Hair follicle dermal papilla cell (primary cell): Measurements from ENCODE around the gene FDXACB1. TPM values are rescaled to one million over a fixed set of nuclear protein-coding genes. Genes with fewer than 3 reads are reported as not detected.

Source experiments
- small RNA-seq: library from RNA; depleted of rRNA; stranded (forward); fragments of <200 nt; gene quantifications from one replicate; pipeline ENCODE3, GENCODE V24; 2012
- total RNA-seq: library from RNA; depleted of rRNA; stranded (reverse); fragments of >200 nt; gene quantifications from 2 replicates; pipeline ENCODE4 v1.2.3, GENCODE V29; 2012

FDXACB1 gene, protein sequence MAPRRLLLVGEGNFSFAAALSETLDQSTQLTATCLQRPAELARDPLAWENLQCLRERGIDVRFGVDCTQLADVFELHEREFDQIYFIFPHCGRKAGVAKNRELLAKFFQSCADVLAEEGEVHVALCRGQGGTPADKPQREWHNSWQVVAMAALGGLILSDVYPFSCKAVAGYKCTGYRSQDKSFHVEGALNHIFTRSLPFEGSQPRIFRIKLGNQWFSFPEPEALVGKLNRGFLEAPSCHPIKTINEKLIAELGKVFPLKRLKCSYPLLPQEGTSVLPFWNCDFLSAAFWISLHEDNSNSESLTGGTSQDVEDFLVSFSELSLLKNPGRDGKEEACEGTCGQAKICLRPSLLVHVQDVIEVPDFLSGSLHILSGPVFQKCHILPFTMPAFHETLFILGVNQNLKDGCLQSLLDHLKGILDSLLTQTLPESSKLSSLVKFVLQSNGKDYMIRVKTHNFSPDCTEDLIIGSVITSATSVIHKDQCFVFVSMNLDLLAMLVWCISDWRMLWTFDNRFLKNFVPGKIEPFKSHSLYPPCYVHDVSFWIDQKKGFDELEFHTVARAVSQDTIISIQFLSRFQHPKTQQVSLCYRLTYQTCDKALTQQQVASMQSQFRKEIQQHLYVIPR
- total RNA-seq, result 2.1 and 2.4 TPM in 2 replicates

DNA sequence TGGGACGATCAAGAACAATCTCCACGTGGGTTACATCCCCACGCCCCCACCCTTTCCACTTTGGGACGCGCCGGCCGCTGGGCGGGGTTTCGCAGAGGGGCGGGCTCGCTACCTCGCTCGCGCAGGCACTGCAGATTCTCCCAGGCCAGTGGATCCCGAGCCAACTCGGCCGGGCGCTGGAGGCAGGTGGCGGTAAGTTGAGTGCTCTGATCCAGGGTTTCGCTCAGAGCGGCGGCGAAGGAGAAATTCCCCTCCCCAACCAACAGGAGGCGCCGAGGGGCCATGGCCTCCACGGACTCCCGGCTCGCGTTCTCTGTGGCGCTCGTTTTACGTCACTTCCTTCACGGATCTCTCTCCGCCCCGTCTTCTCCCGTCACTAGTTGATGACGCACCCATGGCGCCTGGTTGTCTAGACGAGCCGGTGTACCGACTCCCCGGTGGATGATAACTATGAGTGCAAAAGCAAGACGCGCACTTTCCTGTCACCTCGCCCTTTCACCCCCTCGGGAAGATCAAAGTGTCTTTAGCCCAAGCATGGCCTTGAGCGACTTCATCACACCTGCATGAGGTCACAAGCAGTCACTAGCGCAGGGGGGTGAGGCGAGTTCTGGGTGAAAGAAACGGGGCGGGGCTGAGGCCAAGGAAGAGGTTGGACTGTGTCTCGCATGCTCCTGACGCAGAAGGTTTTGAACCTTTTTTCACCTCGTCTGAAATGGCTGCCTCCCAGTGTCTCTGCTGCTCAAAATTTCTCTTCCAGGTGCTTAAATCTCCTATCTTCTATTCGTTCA, at the start of gene FDXACB1, which contains the start of gene CFAP68:
TSS of gene FDXACB1 (minus strand) at position 317 of the 788 bp plus-strand sequence. CDS start at position 284, 33 bp downstream.
TSS of gene CFAP68 (plus strand) at position 693 of the 788 bp plus-strand sequence. CDS start at position 713, 20 bp downstream.

DNA sequence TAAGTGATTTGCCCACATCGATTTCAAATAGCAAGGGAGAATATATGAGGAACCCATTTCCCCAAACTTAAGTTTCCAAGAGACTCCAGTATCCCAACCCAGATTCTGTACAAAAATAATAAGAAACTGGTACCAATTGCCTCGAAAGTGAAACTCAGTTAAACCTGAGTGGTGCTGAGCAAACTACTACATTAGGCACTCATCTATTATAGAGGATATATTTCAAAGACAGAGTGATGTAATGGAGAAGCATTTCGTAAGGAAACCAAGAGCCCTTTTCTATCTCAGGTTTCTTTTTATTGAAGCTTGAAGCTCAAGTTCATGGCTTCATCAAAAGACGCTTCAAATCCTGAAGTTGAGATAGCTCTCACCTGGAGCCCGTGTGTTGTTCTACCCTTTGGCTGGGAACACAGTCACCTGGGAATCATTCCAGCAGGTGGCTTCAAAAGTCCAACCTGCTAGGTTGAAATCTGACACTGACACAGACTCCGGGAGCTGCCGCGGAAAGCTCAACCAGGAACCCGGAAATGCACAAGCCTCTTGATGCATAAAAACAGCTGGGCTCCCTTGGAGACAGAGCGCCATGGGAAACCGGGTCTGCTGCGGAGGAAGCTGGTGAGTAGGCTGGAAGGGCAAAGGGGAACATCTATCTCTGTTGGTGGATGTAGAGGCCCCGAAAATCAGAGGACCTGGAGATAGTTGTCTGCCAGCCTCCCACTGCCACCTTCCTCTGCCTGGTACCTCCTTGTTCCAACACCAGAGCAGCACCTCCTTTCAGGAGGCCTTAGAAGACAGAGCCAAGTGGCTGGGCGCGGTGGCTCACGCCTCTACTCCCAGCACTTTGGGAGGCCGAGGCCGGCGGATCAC, 39.7 kb upstream of the FDXACB1 start, which contains the start of gene C11orf52:
TSS of gene C11orf52 (plus strand) at position 524 of the 867 bp plus-strand sequence. CDS start at position 584, 60 bp downstream.

GRCh38 chr11:111912535-111912934, 33.6 kb upstream of the FDXACB1 start, which contains the start of gene HSPB2:
HSPB2 (plus strand) TSS chr11:111912734; CDS start chr11:111912830, 96 bp downstream.

DNA sequence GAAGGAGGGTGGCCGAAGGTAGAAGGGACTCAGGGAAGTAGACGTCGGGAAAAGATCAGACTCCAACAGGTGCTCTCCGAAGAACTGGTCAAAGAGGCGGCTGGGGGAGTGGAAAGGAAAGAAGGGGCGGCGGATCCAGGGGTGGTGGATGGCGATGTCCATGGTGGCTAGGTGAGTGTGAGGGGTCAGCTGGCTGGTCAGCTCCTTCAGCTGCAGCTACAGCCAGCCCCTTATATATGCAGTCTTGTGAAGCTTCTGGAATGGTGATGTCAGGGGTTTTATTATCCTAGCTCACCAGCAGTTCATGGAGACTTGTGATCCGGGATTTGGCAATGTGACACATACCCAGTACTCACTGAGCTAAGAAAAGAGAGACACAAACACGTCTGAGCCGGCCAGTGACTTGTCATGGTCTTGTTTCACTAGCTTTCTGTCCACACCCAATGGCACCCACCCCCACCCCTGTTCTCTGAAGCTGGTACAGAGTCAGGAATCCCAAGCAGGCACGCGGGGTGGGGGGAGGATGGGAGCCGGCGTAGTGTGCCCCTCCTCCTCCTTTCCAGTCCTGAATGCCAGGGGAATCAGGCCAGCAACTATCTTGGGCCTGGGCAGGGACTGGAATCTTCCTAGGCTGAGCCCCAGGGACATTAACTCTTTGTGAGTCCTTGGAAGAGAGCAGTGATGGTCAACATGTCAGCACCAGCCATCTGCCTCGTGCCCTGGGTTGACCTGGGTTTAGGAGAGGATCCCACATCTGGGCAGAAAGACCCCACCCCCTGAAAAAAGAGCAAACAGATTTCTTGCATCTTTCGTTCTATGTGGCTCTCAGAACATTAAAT, 32.8 kb upstream of the FDXACB1 start, which contains the start of gene CRYAB:
TSS of gene CRYAB (minus strand) at position 208 of the 839 bp plus-strand sequence. CDS start at position 162, 46 bp downstream.

DNA sequence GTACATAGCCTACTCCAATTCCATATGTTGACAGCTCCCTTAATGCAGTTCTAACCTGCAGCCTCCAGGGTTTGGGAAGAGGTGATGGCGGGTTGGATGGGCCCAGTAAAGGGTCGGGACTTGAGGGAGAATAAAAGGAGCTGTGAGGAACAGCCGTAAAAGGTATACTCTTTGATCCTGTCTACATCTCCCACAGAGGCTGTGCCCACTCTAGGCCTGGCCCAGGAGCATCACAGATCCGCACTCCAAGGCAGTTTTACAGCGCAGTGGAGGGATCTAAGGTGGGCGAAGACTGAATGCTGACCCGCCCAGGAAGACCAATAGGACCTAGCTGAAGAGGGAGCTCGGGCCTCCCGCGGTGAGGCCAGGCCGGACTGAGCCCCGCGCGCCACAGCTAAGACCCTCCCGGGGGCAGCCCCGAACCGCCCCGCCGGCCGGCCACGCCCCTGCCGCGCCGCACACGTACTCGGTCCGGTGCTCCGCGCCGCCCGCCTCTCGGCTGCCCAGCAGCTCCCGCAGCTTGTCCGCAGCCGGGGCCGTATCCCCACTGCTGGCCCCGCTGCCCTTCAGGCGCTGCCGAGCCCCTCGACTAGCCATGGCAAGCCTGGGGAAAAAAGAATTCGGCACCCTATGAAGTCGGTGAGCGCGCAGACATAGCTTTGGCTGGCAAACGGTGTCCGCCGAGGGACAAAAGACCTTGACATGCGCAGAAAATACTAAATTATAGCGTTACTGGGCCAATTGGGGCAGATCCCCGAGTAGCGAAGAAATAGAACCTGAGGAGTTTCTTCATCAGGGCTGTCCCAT, 7.9 kb downstream of the FDXACB1 start, which contains the start of gene ALG9:
TSS of gene ALG9 (minus strand) at position 696 of the 807 bp plus-strand sequence. CDS start at position 597, 99 bp downstream.

Small RNA genes lying within 50 kb of the gene (small RNA-seq; reads per million reads assigned to genes)
- not detected for gene C11orf52
- gene GNG5P3, result not detected
- not detected for gene RNA5SP351
- 1.4 reads per million, percentile 30 among the genes with 10 or more reads in this experiment for gene RPL37AP8

Other genes with a start within 250 kb of the FDXACB1 start
- gene PPP2R1B, start 112.8 kb downstream of the FDXACB1 start, total RNA-seq, result 26.1 and 26.4 TPM in 2 replicates
- gene ALG9, start 7.6 kb downstream of the FDXACB1 start, total RNA-seq, result 38.8 and 41.2 TPM in 2 replicates
- gene CFAP68, start 376 bp upstream of the FDXACB1 start, total RNA-seq, result 3.8 and 3.9 TPM in 2 replicates
- gene CRYAB, start 32.6 kb upstream of the FDXACB1 start, total RNA-seq, result 35.2 and 47.7 TPM in 2 replicates
- gene HSPB2, start 33.6 kb upstream of the FDXACB1 start, total RNA-seq, result 0.49 and 2.6 TPM in 2 replicates
- 0.49 and 1.3 TPM in 2 replicates for gene C11orf52, start 39.7 kb upstream of the FDXACB1 start, total RNA-seq
- gene DIXDC1, start 58.2 kb upstream of the FDXACB1 start, total RNA-seq, result 31.5 and 32.9 TPM in 2 replicates
- 33.3 and 41.1 TPM in 2 replicates for gene DLAT, start 146.2 kb upstream of the FDXACB1 start, total RNA-seq
- gene PIH1D2, start 194.9 kb upstream of the FDXACB1 start, total RNA-seq, result 2.9 and 3.9 TPM in 2 replicates
- gene NKAPD1, start 195.1 kb upstream of the FDXACB1 start, total RNA-seq, result 22.3 and 25.5 TPM in 2 replicates
- gene TIMM8B, start 207.6 kb upstream of the FDXACB1 start, total RNA-seq, result 17.7 and 21.9 TPM in 2 replicates
- gene SDHD, start 207.7 kb upstream of the FDXACB1 start, total RNA-seq, result 80.3 and 88.9 TPM in 2 replicates